Inflammatory macrophage (primary cell): Measurements from ENCODE around the gene LYRM9.
"Not testable (repeated sequence)": the region's sequence is repeated elsewhere in the genome, so short reads cannot be mapped to it uniquely, and the experiment has no call there.

ENCODE experiments used
- DNase-seq, 2 donors: peaks; one replicate each; pipeline ENCODE4 v3.0.0-alpha.2; 2020 to 2022

LYRM9 gene

GRCh38 chr17:27905447-27906225 lies 12.5 kb upstream of the LYRM9 start:
- no peak for DNase-seq

- no peak for DNase-seq
These were observed 11.6 kb upstream of the LYRM9 start for GRCh38 chr17:27904534-27905446.

- no peak for DNase-seq
These were observed 10.9 kb upstream of the LYRM9 start for GRCh38 chr17:27904114-27904513.

DNA sequence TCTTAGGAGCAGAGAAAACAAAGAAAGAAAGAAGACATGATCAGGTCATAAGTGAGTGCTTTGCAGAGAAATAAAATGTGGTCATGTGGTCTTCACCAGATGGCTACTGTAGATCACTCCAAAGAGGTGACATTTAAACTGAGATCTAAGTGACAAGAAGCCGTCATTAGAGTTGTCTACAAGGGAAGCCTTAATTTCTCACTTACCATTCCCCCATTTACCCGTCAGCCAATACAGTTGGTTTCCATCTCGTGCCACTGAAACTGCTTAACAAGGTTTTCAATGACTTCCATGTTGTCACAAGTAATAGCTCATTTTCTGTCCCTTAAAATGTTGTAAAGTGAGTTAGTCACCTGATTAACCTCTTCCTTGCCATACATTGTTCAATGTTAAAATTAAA lies 6.4 kb upstream of the LYRM9 start:
- no peak for DNase-seq

DNA sequence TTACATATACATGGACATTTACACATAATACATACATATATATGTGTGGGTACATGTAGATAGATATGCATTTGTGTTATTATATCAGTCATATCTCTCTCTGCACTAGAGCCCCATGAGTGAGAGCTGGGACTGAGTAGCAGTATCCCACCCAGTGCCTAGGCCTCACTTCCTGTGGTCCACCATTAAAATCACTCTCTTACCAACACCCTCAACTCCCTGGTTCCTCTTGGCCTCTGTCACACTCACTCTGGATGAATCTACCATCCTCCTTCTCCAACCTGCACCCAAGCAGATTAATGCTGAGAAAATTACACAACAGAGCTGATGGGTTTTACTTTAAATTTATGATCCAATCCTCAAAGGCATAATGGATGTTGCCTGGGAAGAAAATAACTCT lies 4.9 kb upstream of the LYRM9 start:
- no peak for DNase-seq

- DNase-seq, result no peak
These were observed 3.5 kb upstream of the LYRM9 start for GRCh38 chr17:27896701-27897100.

DNA sequence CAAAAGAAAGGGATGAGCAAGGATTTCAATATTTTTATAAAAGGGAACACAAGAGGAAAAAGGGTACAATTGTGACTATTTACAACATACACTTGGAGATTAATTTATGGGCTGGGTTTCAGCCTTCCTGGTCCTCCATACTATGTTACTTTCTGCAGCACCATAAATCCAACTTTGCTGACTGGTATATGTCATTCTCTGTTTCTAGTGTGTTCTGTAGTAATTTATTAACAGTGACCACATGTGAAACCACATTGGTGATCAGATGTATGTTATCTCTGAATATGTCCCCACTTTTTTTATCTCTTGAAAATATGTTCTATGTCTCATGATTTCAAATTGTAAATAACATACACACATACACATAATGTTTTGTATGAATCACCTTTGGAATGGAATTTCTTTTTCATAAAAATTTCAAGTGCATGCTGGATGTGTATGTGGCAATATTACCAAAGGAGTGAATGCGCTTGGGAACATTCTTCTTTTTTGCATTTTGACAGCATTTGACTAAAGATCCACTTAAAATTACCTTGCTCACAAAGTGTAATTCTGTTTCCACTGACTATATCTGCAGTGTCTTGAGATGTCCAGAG lies 2.9 kb upstream of the LYRM9 start:
- DNase-seq, result no peak

DNA sequence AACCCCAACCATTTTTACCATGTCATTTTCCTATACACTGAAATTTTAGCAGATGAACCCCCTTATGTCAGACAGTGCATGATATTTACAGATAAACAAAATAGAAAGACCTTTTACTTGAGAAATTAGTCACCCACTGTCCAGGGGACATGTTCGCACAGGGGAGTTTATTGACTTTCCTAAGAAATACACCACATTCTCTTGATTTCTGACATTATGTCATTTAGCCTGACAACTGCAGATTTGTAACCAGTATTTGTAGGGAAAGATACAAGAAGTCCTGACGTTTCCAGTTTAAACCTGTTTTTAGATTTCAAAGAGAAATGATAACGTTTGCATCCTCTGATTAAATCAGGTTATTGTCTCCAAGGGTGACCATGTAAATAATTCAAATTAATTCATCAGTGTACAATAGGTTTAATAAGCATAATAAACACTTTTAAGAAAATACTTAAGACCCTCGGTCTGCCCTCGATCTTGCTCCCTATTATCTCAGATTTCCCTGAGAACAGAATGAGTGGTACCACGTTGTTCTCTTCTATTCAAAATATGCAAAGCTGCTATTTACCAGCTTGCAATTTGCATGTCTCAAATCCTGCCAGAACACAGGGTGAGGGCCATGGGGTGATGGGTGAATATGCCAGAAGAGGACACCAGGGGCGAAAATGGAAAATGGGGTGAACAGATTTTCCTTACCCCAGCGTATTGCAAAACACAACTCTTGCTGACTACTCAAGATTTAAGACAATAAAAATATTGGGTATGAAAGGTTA lies 2.1 kb upstream of the LYRM9 start:
- no peak for DNase-seq

DNA sequence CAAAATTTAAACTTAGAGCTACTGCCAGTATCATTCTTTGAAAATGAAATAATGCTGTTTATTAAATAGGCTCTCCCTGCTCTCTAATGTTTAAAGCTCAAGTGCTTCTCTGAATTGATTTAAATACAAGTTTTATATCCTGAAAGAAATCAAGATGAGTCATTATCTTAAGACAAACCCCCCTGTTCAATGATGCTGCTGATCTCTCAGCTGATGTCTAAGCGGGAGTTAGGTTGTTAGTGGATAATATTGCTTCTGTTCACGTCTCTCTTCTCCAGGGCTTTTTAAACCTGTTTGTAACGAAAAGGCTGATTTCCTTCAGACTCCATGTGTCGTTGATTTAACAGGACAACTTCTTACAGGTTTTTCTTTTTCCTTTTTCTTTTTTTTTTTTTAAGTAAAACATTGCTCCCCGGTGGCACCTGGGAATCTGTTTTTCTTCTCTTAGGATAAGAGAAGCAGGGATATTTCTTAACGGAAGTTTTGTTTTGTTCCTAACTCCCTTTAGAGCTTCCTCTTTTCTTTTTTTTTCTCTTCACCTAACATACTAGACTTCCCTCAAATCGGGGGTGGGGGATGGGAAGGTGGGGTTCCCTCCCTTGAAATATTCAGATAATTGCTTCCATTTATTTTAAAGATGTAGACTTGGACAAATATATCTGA lies 807 bp upstream of the LYRM9 start:
- peak; percentile 21 to 27 for DNase-seq

DNA sequence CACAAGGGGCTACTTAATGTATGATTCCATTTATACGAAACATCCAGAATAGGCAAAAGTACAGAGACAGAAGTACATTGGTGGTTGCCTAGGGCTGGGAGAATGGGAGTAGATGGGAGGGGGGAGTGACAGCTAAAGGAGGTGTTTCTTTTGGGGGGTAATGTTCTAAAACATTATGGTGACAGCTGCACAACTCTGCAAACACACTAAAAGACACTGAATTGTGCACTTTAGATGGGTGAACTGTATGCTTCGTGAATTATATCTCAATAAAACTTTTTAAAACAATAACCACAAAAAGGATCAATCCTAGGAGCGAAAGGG lies 661 bp downstream of the LYRM9 start:
- DNase-seq, result no peak

- DNase-seq, result no peak
These were observed 1.3 kb downstream of the LYRM9 start for GRCh38 chr17:27891841-27892240.

GRCh38 chr17:27889711-27890251 lies 3.4 kb downstream of the LYRM9 start:
- no peak for DNase-seq

- no peak for DNase-seq
These were observed 4.2 kb downstream of the LYRM9 start for GRCh38 chr17:27888945-27889344.

DNA sequence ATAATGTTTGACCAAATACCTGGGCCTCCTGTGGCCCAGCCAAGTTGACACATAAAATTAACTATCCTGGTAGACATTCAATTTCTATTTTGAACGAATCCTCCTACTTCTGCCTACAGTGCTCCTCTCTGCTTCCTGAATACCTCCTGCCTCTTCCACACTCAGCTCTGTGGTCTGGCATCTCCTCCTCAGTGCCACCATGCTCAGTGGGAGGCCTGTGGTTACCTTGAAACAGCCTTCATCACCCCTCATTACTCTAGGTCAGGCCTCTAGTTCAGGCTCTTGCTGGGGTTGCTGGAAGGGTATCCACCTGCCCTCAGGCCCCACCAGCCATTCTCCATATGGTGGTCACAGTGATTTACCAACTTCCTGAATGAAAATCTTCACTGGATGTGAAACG lies 5.1 kb downstream of the LYRM9 start:
- no peak for DNase-seq

GRCh38 chr17:27886348-27886906 lies 6.7 kb downstream of the LYRM9 start:
- DNase-seq, result not testable (repeated sequence)

DNA sequence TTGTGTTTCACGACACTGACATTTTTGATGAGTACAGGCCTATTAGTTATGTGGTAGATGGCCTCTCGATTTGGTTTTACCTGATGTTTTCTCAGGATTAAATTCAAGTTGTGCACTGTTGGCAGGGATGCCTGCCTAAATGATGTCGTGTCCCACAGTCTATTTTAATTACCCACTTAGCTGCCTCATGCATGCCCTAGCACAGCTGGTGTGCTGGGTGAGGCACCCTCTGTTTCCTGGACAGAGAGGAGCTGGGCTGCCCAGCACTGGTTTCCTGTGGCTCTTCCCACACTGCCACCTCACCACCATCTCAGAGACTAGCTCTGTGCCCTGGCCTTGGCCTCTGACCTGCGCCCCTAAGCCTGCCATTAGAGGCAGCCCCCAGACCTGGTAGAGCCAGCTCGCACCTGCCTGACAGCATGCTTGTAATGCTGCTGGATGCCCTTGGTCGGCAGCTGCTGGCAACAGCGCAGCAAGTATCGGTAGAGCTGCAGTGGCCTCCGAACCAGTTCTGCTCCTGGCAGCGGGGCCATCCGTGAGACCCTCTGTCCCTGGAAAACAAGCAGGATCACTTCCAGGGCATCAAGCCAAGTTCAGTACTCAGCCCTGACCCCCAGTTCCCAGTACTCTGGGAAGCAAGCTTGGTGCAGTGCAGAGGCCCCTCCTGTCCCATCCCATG lies 10.9 kb downstream of the LYRM9 start:
- DNase-seq, result no peak

GRCh38 chr17:27879987-27880608 lies 13.1 kb downstream of the LYRM9 start:
- peak; percentile 63 to 68 for DNase-seq

DNA sequence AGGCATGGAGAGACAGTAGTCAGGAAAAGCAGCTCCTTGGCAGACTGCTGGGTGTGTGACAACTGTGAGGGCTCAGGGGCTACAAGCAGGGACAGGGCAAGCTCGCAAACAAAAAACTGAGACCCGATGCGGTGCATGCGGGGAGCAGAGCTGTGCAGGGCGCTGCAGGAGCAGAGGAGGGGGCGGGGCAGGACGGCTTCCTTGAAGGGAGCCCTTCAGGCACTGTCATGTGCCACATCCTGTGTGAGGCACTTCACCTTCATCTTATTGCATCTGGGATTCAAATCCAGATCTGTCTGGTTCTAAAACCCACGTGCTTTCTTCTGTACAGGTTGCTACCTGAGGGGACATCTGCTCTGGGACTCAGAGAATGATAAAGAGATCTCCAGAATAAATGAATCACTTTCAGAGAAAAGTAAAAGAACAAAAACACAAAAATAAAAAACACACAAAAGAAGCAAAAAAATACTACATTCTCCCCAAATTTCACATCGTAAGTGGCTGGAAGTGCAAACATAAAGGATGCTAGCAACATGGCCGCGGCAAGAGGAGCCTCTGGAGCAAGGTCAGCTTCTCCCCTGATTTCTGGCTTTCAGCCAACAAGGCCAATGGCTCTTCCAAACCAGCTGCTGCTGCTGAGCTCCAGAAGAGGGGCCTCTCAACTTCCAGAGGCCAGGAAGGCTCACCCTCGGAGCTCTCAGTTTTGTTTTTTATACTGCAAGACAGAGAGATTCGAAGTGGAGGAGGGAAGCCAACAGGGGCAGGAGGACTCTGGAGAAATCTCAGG lies 14.2 kb downstream of the LYRM9 start:
- no peak for DNase-seq

DNA sequence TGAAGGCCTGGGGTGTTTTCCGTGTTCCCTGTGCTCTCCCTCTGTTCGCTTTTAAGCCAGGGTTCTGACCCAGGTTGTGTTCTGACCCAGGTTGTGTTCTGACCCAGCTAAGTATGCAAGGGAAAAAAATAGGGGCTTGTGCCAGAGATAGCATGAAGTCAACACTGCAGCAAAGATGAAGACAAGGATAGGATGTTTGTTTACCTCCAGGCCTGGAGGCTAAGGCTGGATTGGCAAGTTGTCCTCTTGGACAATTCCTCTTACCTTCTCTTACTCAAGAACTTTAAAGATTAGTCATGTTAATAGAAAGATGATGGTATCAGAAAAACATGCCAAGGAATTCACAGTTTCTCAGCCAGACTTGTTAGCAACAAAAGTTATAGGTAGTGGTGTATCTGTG lies 19.4 kb downstream of the LYRM9 start:
- no peak for DNase-seq

- no peak for DNase-seq
These were observed 20.0 kb downstream of the LYRM9 start for GRCh38 chr17:27873211-27873610.
